Measurements from ENCODE around the gene KIRREL3. TPM values are rescaled to one million over a fixed set of nuclear protein-coding genes. Genes with fewer than 3 reads are reported as not detected.
A peak's percentile ranks its signal among the peaks of the same experiment; 100 is the strongest.

Gene KIRREL3
- polyA plus RNA-seq, 1 donor: 2.1 TPM

- no peak for DNase-seq
Observed at GRCh38 chr11:126484266-126484665, 516.3 kb downstream of the KIRREL3 start.

DNA sequence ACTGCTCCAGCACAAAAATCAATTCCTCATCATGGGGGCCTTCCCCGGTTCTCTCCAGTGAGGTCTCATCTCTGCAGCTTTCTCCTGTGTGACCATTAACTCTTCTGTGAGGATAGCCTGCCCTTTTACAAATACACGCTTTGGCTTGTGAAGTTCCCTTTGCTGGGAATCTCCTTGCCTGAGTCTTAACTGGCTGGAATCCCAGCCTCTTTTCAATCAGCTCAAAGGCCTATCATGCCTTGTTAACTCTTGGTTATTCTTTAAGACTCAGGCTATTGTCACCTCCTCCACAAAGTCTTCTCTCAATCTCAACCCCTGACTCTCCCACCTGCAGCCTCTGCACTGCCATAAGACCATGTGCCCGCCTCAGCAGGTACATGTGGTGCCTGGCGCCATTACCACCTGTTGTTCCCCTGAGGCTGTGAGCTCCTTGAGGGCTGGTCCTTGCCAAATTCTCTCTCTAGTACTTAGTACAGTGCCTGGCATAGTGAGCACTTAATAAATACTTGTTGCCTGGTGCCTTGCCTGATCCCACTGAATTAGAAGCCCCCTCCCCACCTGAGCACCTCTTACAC is 516.9 kb downstream of the KIRREL3 start:
- no peak for DNase-seq

GRCh38 chr11:126482586-126483108 is 517.9 kb downstream of the KIRREL3 start:
- DNase-seq: no peak

DNA sequence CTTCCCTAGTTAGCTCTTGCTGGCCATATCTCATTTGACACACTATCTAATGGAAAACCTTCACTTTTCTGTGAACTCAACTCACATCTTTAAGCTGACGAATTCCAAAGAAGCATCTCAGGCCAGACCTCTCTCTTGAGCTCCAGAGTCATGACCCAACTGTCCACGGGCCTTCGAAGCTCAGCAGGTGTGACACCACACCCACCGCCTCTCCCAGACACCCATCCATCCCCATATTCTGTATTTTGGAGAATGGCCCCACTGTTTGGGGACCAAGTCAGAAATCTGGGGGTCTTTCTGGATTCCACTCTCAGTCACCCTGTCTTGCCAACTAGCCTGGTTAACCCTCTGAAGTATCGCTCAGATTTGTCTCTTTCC is 519.3 kb downstream of the KIRREL3 start:
- no peak for DNase-seq

- DNase-seq: peak; percentile 85
Observed at GRCh38 chr11:126480410-126481302, 519.9 kb downstream of the KIRREL3 start.

DNA sequence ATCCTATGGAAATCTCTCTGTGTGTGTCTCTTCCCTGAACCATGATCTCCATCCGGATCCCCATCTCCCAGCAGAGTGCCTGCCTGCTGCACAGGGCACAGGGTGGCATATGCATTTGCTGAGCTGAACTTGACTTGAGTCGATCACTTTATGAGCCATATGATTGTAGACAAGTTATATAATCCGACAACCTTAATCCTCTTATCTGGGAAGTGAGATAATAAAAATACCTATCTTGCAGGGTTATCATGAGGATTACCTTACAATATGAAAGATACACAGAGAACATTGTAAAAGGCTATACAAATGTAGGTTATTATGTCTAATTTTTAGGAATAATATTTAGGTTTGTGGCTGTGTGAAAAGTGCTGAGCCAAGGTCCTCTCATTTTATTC is 520.6 kb downstream of the KIRREL3 start:
- no peak for DNase-seq

DNA sequence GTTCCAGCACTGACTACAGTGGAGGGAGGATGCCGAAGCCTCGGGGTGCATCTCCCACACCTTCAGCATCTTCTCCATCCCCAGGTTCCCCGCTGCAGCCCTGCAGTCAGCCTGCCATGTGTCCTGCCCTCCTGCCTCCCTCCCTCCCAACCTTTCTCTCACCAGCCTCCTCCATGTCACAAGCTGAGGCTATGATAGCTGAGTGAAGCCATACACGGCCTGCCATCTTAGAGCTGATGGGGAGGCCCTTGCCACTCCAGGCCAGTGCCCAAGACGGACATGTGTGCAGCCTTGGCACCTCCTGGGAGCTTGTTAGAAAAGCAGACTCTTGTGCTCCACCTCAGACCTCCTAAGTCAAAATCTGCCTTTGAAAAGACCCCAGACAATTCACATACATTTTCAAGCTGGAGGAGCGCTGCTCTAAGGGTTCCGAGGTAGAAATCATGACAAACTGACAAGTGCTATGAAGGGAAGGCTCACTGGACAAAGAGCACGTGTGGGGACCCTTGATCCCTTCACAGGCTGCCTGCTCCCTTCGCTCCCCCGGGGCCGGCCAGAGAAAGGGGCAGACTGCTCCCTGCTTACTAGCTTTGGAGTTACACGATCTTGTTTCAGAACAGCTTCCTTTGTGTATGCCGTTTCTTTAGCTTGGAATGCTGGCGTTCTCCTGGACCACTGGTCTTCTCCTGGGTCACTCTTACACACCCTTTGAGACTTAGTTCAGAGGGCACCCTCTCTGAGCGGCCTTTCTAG is 521.2 kb downstream of the KIRREL3 start:
- no peak for DNase-seq

DNA sequence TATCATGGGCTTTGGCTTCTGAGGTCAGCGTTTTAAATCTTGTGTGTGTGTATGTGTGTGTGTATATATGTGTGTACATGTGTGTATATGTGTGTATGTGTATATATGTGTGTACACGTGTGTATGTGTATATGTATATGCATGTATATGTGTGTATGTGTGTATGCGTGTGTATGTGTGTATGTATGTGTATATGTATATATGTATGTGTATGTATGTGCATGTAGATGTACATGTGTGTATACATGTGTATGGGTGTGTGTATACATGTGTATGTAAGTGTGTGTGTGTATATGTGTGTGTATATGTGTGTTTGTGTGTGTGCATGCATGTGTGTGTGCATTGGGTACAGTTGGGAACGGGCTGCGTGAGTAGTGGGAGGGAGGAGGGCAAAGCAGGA is 522.1 kb downstream of the KIRREL3 start:
- no peak for DNase-seq

GRCh38 chr11:126477535-126478305 is 522.9 kb downstream of the KIRREL3 start:
- no peak for DNase-seq

GRCh38 chr11:126476977-126477376 is 523.6 kb downstream of the KIRREL3 start:
- no peak for DNase-seq

- DNase-seq: no peak
Observed at GRCh38 chr11:126476266-126476924, 524.2 kb downstream of the KIRREL3 start.

- no peak for DNase-seq
Observed at GRCh38 chr11:126475014-126475991, 525.3 kb downstream of the KIRREL3 start.

- no peak for DNase-seq
Observed at GRCh38 chr11:126474220-126474619, 526.4 kb downstream of the KIRREL3 start.

DNA sequence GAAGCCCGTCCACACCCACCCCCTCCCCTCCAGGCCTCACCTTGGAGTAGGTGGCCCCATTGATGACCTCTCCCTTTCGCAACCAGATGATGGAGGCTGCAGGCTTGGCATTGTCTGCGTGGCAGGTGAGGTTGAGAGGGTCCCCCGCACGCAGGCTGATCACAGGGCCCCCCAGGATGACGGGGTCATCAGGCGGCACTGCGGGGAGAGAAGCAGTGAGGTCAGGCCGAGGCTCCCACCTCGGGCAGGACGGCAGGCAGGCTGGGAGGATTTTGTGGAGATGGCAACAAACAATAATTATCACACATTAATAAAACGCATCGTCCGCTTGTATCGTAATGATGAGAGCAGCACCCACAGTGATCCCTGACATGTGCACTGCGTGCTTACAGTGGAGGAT is 527.3 kb downstream of the KIRREL3 start:
- no peak for DNase-seq

- DNase-seq: no peak
Observed at GRCh38 chr11:126469311-126469710, 531.3 kb downstream of the KIRREL3 start.

DNA sequence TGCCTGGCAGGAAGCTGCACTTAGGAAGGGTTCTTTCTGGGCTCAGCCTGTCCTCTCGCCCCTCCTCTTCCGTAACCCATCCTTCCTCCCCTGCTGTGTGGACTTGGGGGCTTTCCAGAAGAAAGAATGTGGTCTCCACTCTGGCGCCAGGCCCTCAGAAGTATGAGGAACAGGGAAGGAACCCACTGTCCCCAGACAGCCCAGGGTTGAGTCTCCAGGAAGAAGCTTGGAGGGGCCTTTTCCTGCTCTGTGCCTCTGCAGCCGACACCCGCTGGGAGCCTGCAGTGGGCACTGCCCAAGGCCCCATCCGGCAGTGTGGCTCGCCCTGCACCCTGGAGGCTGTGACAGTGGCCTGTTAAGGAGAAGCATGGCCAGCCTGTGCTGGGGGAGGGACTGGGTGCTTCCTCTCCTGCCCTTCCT is 532.5 kb downstream of the KIRREL3 start:
- DNase-seq: no peak

DNA sequence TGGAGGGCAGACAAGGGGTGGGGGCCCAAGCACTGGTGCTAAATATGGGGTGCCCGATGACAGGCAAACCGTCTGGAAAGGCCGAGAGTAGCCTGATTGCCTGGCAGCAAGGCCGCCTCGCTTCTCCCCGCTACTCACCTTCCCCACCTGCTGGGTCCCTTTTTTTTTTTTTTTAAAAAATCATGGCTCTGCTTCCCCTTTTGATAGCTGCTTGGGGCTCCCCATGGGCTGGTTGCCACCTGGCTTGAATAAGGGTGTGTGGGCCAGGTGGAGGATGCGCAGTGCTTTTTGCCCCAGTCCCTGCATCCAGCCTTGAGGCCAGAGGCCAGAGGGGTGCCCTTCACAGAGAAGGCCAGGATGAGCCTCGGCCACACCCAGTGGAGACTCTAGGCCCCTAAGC is 533.1 kb downstream of the KIRREL3 start:
- DNase-seq: no peak

GRCh38 chr11:126467046-126467370 is 533.6 kb downstream of the KIRREL3 start:
- DNase-seq: no peak

DNA sequence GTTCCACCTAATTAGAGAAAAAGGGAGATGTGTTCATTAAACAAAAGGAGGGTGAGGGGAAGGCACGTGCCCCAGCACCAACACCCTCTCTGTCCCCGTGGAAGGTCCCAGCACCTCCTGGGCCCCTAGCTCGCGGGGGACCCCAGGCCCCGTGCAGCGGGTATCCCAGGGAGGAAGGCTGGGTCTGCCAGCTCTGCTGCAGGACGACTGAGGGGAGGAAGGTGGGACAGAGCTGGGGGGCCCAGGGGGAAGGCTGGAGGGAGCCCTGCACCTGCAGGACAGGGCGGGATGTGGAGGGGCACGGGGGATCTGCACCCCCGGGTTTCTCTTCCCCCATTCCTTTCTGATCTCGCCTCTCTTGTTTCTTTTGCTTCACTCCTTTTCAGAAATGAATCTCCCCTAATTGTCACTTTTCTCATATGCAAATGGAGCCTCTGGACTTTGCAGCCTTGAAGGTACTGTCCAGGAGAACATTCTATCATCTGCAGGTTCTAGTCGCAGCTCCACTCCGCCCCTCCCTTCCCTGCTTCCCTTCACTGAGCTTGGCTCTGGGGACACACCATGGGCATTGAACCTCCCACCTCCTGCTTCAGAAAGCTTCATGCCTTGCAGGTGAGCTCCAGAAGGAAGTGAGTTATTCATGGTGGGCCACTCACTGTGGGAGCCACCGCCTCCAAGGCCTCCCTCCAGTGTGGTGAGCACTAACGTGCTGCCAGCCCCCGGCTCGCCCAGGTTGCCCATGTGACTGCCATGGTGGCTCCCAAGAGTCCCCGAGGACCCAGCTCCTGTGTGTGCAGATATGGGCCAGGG is 534.1 kb downstream of the KIRREL3 start:
- DNase-seq: no peak

Measured in left kidney (tissue), 2 donors.